Stimulated activated CD4-positive, alpha-beta T cell treated with anti-CD3 and anti-CD28 coated beads, Interleukin-4, amount 100 ng/mL, for 48 hours (primary cell): ENCODE results near the gene NUDT3.

Source experiments
- DNase-seq, 2 donors: peaks; one replicate each; pipeline ENCODE4 v3.0.0-alpha.2; 2020; ENCODE audit warnings: low read depth in 2 of 2

The NUDT3 gene

DNA sequence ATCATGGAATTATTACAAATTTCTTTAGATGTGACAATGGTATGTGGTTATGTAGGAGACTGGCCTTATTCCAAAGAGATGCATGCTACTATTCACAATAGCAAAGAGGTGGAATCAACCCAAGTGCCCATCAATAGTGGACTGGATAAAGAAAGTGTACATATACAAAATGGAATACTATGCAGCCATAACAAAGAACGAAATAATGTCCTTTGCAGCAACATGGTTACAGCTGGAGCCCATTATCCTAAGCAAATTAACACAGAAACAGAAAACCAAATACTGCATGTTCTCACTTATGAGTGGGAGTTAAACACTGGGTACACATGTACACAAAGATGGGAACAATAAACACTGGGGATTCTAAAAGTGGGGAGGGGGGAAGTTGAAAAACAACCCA, 69.7 kb downstream of the NUDT3 start:
- no peak for DNase-seq

DNA sequence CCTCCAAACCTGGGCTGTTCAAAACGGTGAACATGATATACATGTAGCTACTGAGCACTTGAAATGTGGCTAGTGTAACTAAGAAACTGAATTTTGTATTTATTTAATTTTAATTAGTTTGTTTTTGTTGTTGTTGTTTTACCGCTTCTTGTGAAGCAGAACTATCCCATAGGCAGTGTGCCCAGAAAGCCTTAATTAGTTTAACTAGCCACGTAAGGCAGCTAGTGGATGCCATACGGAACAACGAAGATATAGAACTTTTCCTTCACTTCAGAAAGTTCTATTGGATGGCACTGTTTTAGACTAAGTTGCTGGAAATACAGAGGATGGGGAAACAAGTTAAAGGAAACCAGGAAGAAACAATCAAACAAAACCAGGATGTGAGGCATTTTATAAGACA, 70.6 kb downstream of the NUDT3 start:
- no peak for DNase-seq

DNA sequence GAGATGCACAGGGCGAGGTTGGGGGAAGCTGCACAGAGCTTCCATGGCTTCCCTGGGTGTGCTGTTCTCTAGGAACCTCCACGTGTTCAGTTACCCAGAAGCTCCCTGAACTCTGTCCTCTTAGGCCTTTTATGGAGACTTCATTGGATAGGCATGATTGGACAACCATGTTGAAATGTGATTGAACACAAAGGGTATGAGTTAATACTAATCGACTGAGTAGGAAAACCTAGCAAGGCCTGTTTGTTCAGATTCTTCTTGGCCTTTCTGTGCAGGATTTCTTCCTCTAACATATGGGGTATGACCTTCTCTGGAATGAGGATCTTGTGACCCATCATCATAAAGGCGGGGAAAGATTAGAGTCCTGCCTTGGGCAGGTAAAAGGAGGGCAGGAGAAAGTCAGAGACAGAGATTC, 73.0 kb downstream of the NUDT3 start:
- no peak for DNase-seq

- DNase-seq, result no peak
Observed at GRCh38 chr6:34318499-34319470, 73.7 kb downstream of the NUDT3 start.

GRCh38 chr6:34317882-34318498, 74.5 kb downstream of the NUDT3 start:
- DNase-seq, result no peak

DNA sequence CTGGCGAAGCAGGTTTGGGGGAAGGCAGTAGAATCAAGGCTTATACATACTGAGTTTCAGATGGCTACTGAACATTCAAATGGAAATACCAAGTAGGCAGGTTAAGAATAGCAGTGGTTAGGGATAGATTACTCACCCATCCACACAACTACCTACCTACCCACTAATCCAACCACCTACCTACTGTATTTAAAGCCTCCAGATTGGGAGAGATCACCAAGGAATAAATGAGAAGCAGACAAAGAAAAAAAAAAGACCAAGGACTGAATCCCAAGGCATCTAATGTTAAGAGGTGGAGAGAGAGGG, 75.3 kb downstream of the NUDT3 start:
- no peak for DNase-seq

GRCh38 chr6:34316431-34317171, 75.9 kb downstream of the NUDT3 start:
- no peak for DNase-seq

DNA sequence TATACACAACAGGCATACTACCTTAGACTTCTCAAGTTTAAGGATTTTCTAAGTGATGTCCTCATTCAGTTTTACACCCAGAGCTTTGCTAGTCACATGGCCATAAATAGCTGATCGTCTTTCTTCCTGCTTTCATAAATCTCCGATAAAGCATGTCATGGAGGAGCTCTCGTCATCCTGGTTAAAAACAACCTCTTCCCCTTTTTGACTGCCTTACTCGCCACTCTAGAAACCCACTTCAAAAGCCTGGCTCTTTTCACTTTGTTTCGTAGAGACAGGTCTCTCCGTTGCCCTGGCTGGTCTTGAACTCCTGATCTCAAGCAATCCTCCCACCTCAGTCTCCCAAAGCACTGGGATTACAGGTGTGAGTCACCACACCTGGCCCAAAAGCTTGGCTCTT, 76.7 kb downstream of the NUDT3 start:
- DNase-seq, result no peak

DNA sequence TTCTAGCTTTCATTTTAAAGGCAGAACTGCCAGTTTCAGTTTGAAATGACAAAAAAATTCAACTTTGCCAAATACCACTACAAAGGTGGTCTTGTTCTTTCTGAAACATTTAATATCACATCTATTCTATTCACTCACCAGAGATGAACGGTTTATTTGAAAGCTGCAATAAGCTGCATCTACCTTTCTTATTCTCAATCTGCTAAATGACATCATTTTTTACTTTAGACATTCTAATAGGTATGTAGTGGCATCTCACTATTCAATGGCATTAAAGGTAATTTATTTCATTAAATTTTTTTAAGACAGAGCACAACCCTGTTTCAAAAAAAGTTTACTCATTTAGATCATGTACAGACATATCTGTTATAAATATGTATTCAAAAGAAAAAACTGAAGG, 77.2 kb downstream of the NUDT3 start:
- no peak for DNase-seq

- no peak for DNase-seq
Observed at GRCh38 chr6:34312259-34312658, 80.2 kb downstream of the NUDT3 start.

GRCh38 chr6:34310817-34311216, 81.7 kb downstream of the NUDT3 start:
- DNase-seq, result no peak

DNA sequence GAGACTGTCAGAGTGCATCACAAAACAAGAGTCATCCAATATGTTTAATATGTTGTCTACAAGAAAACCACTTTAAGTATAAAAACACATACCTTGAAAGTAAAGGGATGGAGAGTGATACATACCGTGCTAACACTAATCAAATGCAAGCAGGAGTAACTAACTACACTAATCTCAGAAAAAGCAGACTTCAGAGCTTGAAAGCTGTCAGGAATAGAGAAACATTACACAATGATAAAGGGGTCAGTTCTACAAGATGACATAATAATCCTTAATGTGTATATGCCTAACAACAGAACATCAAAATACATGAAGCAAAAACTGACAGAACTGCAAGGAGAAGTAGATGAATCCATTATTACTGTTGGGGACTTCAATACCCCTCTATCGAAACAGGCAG, 84.0 kb downstream of the NUDT3 start:
- no peak for DNase-seq

GRCh38 chr6:34305982-34306708, 86.3 kb downstream of the NUDT3 start:
- DNase-seq, result no peak

DNA sequence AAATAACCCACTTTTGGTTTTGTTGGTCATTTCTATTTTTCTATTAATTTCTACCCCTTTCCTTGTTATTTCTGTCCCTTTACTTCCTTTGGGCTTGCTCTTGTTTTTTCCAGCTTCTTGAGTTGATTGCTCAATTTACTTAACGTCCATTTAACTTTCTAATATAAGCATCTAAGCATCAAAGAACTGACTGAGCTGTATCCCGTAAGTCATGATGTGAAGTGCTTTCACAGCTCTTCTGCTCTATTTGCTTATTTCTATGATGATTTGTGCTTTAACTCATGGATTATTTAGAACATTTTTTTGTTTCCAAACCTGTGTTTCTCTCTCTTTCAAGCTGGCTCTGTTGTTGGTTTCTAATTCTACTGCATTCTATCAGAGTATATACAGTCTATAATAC, 87.0 kb downstream of the NUDT3 start:
- DNase-seq, result no peak

GRCh38 chr6:34304164-34304563, 88.3 kb downstream of the NUDT3 start:
- DNase-seq, result no peak

DNA sequence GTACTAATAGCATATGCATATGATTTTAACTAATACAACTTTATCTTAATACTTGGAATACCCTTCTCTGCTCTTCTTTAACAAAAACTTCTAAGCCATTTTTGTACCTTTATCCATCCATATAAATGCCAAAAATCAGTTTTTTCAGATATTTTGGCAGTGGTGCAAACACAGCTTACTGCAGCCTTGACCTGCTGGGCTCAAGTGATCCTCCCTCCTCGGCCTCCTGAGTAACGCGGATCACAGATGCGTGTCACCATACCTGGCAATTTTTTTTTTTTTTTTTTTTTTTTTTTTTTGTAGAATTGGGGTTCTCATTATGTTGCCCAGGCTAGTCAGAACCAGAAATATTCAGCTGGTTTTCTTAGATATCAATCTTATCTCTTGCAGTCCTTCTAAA, 89.5 kb downstream of the NUDT3 start:
- DNase-seq, result no peak

- no peak for DNase-seq
Observed at GRCh38 chr6:34301408-34301807, 91.1 kb downstream of the NUDT3 start.

- DNase-seq, result no peak
Observed at GRCh38 chr6:34300332-34300751, 92.1 kb downstream of the NUDT3 start.

DNA sequence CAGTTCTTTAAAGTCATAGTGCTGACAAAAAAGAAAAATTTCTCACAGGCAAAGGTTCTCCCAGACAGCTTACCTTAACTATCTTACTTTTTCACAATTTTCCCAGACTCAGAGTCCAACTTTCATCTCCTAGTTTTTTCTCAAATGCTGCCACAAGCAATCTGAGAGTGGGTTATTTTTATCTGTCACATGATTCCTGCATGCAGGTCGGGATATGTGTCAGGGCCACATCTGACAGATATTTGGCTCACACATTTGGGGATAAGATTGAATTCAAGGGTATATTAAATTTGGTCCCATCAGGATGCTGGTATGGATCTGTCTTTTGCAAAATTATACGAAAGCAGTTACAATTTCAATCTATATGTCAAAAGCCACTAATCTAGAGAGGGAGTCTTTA, 93.5 kb downstream of the NUDT3 start:
- no peak for DNase-seq

DNA sequence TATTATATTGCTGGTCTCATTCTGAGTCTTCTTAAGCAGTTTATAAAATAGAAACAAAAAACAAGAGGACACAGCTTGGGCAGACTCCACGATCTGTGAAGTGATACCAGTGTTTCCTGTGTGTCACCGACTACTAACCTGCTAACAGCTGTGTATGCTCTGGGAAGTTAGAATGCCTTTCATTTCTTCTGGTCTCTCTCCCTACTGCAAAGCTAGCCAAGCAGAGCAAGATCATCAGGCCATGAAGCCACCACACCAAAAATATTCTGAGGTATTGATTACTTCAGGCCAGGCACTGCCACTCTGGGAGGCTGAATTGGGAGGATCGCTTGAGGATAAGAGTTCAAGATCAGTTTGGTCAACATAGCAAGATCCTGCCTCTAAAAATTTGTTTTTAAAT, 96.7 kb downstream of the NUDT3 start:
- DNase-seq, result no peak

GRCh38 chr6:34292954-34293353, 99.5 kb downstream of the NUDT3 start:
- DNase-seq, result no peak

GRCh38 chr6:34289137-34289536, 103.3 kb downstream of the NUDT3 start:
- DNase-seq, result no peak
